Hepatocyte (in vitro differentiated cells): Measurements from ENCODE around the gene TBC1D17. TPM values are rescaled to one million over a fixed set of nuclear protein-coding genes. Genes with fewer than 3 reads are reported as not detected.

Experiments
- DNase-seq: peaks from one replicate; pipeline ENCODE4 v3.0.0-alpha.2; 2016; ENCODE audit warnings: low spot score
- H2AFZ ChIP-seq: fragments of 200-600 bp; sonication (generic); 2 replicates; pipeline ENCODE4 v1.6.0; 2016; ENCODE audit warnings: antibody characterized with exemption, mild to moderate bottlenecking
- H3K27ac ChIP-seq: fragments of 200-600 bp; sonication (generic); 2 replicates; pipeline ENCODE4 v1.5.1; 2016; ENCODE audit warnings: mild to moderate bottlenecking
- H3K27me3 ChIP-seq: fragments of 200-600 bp; sonication (generic); 2 replicates; pipeline ENCODE4 v1.6.1; 2016
- H3K36me3 ChIP-seq: fragments of 200-600 bp; sonication (generic); replicated peaks from 2 replicates; pipeline ENCODE4 v1.5.1; 2016; ENCODE audit warnings: low read depth; ENCODE audit not compliant: insufficient read depth
- H3K4me1 ChIP-seq: fragments of 200-600 bp; sonication (generic); 2 replicates; pipeline ENCODE4 v1.5.1; 2016; ENCODE audit warnings: mild to moderate bottlenecking, moderate library complexity; ENCODE audit not compliant: insufficient read depth
- H3K4me2 ChIP-seq: fragments of 200-600 bp; sonication (generic); 2 replicates; pipeline ENCODE4 v1.6.0; 2016
- H3K4me3 ChIP-seq: fragments of 200-600 bp; sonication (generic); 2 replicates; pipeline ENCODE4 v1.5.1; 2016; ENCODE audit warnings: mild to moderate bottlenecking
- H3K79me2 ChIP-seq: fragments of 200-600 bp; sonication (generic); 2 replicates; pipeline ENCODE4 v1.6.0; 2017; ENCODE audit warnings: mild to moderate bottlenecking
- H3K9me2 ChIP-seq: fragments of 200-600 bp; sonication (generic); replicated peaks from 2 replicates; pipeline ENCODE4 v1.6.0; 2017; ENCODE audit warnings: mild to moderate bottlenecking; ENCODE audit not compliant: insufficient read depth
- H3K9me3 ChIP-seq: fragments of 200-600 bp; sonication (generic); 2 replicates; pipeline ENCODE4 v1.5.1; 2016; ENCODE audit warnings: low read depth, mild to moderate bottlenecking
- H4K20me1 ChIP-seq: fragments of 200-600 bp; sonication (generic); 2 replicates; pipeline ENCODE4 v1.6.0; 2016; ENCODE audit warnings: mild to moderate bottlenecking; ENCODE audit not compliant: insufficient read depth, poor library complexity, severe bottlenecking
- EZH2 ChIP-seq: fragments of 200-600 bp; sonication (generic); IDR thresholded peaks from 2 replicates; pipeline ENCODE4 v1.6.1; 2016; ENCODE audit warnings: antibody characterized with exemption, mild to moderate bottlenecking, borderline replicate concordance
- EZH2phosphoT487 ChIP-seq: fragments of 200-600 bp; sonication (generic); IDR thresholded peaks from one replicate; pipeline ENCODE4 v1.6.1; 2018; ENCODE audit warnings: antibody characterized with exemption, mild to moderate bottlenecking, low read depth, moderate library complexity; ENCODE audit not compliant: unreplicated experiment, severe bottlenecking
- WGBS: methylation state at CpG from one replicate; pipeline ENCODE4 v1.1.6; 2016; ENCODE audit warnings: low lambda C conversion rate; ENCODE audit errors: missing lambda C conversion rate; 5-methylcytosine and 5-hydroxymethylcytosine counted together
- polyA plus RNA-seq: library from polyadenylated mRNA; unstranded; fragments of >200 nt; fragmentation: Nextera tagmentation; extraction: Ambion mirVana; gene quantifications from 2 replicates; pipeline ENCODE4 v1.2.1, GENCODE V29; 2016
- total RNA-seq: library from RNA; depleted of rRNA; stranded (reverse); fragments of >200 nt; gene quantifications from 2 replicates; pipeline ENCODE4 v1.2.3, GENCODE V29; 2014
- TF ChIP-seq, protein P1 (sequence below): fragments of 200-600 bp; sonication (generic); IDR thresholded peaks from 2 replicates; pipeline ENCODE4 v1.5.1; 2016; ENCODE audit warnings: antibody characterized with exemption, mild to moderate bottlenecking; ENCODE audit not compliant: poor library complexity

Gene TBC1D17
- total and polyA plus RNA-seq, 2 experiments from 2014 or later = 10.7 to 55.1 TPM

GRCh38 chr19:49860336-49861102 lies 17.0 kb upstream of the TBC1D17 start:
- H3K27me3 ChIP-seq = no peaks in the 10 kb centered on the region
- no peak for DNase-seq
- H3K79me2 ChIP-seq = peaks cover 25% of the 10 kb centered on the region
- no peaks in the 10 kb centered on the region for H3K9me2 ChIP-seq
- H3K4me2 ChIP-seq = no peak overlapping the region
- WGBS = 71% methylated on average over 14 of the region's 17 CpGs
- H3K9me3 ChIP-seq = no peaks in the 10 kb centered on the region
- H3K36me3 ChIP-seq = no peaks in the 10 kb centered on the region
- H2AFZ ChIP-seq = no peak overlapping the region
- peaks cover 33% of the 10 kb centered on the region for H4K20me1 ChIP-seq
- no peak overlapping the region for H3K4me3 ChIP-seq
- peaks cover 5% of the 10 kb centered on the region for H3K4me1 ChIP-seq
- no peak for TF ChIP-seq EZH2phosphoT487
- TF ChIP-seq, protein P1, sequence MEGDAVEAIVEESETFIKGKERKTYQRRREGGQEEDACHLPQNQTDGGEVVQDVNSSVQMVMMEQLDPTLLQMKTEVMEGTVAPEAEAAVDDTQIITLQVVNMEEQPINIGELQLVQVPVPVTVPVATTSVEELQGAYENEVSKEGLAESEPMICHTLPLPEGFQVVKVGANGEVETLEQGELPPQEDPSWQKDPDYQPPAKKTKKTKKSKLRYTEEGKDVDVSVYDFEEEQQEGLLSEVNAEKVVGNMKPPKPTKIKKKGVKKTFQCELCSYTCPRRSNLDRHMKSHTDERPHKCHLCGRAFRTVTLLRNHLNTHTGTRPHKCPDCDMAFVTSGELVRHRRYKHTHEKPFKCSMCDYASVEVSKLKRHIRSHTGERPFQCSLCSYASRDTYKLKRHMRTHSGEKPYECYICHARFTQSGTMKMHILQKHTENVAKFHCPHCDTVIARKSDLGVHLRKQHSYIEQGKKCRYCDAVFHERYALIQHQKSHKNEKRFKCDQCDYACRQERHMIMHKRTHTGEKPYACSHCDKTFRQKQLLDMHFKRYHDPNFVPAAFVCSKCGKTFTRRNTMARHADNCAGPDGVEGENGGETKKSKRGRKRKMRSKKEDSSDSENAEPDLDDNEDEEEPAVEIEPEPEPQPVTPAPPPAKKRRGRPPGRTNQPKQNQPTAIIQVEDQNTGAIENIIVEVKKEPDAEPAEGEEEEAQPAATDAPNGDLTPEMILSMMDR = no peak
- TF ChIP-seq EZH2 = no peak
- H3K27ac ChIP-seq = peak overlapping the region; percentile 58

DNA sequence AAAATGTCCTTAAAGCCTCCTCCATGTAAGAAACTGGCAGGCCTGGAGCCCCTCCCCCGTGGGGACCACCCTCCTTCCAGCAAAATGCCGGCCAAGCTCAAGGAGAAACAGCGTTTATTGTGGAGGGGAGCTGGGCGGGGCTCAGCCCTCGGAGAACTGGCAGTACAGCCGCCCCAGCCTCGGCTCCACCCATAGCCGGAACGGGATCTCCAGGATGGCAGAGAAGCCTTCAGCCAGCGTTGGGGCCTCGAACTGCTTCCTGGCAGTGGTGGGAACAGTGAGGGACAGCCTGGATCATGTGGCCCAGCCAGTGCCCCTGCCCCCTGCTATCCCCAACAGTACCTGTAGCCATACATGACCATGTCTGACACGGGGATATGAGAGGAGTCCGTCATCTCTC lies 16.4 kb upstream of the TBC1D17 start:
- Histone ChIP-seq H3K9me3 (no peaks in the 10 kb centered on the region), H3K79me2 (peaks cover 24% of the 10 kb centered on the region), H3K36me3 (no peaks in the 10 kb centered on the region), H3K9me2 (no peaks in the 10 kb centered on the region), H4K20me1 (peaks cover 28% of the 10 kb centered on the region), H3K4me2 (no peak overlapping the region), H2AFZ (no peak overlapping the region), H3K27me3 (no peaks in the 10 kb centered on the region), H3K27ac (peak overlapping the region; percentile 58), H3K4me1 (peaks cover 6% of the 10 kb centered on the region), H3K4me3 (no peak overlapping the region)
- peak; percentile 71 for DNase-seq
- 47% methylated on average over 11 of the region's 13 CpGs for WGBS
- TF ChIP-seq EZH2phosphoT487 (no peak), EZH2 (no peak)
- TF ChIP-seq, protein P1 = no peak

GRCh38 chr19:49861541-49862378 lies 15.7 kb upstream of the TBC1D17 start:
- Histone ChIP-seq H3K9me2 (no peaks in the 10 kb centered on the region), H3K27me3 (no peaks in the 10 kb centered on the region), H4K20me1 (peaks cover 21% of the 10 kb centered on the region), H3K79me2 (peaks cover 28% of the 10 kb centered on the region), H2AFZ (no peak overlapping the region), H3K9me3 (no peaks in the 10 kb centered on the region), H3K4me2 (no peak overlapping the region), H3K4me1 (peaks cover 13% of the 10 kb centered on the region), H3K36me3 (no peaks in the 10 kb centered on the region), H3K4me3 (no peak overlapping the region), H3K27ac (peak overlapping the region; percentile 58)
- TF ChIP-seq, protein P1 = no peak
- no peak for TF ChIP-seq EZH2
- no peak for TF ChIP-seq EZH2phosphoT487
- DNase-seq = no peak
- WGBS = 92% methylated on average over 38 of the region's 60 CpGs
